Panc1 (cell line): ENCODE results near the gene CMIP. TPM values are rescaled to one million over a fixed set of nuclear protein-coding genes. Genes with fewer than 3 reads are reported as not detected.

Experiments used
- ATAC-seq: fragments of 200-7000 bp; cut with Tn5 transposase; 2 replicates; pipeline ENCODE4 v1.9.1; 2020; ENCODE audit warnings: mild to moderate bottlenecking, moderate library complexity
- BruUV-seq: library from RNA; stranded (reverse); fragments of 400-500 nt; replicated peaks from 2 replicates; lab custom pipeline; 2021; lab: Mats Ljungman, UMichigan
- CTCF ChIA-PET: fragments of 300-600 bp; sonication (Branson Sonifier 250); formaldehyde crosslinking; loops from one replicate; lab custom pipeline; 2022; ENCODE audit warnings: antibody characterized with exemption; lab: Charles Lee
- POLR2A ChIA-PET: fragments of 300-600 bp; sonication (Branson Sonifier 250); formaldehyde crosslinking; loops from one replicate; lab custom pipeline; 2022; ENCODE audit warnings: antibody characterized with exemption; lab: Charles Lee
- DNase-seq: peaks from one replicate; pipeline ENCODE4 v3.0.0-alpha.2; 2010; ENCODE audit warnings: low read depth, low spot score
- H3K27ac ChIP-seq: 2 replicates; pipeline ENCODE4 v1.5.1; 2011; ENCODE audit warnings: mild to moderate bottlenecking, low read length, inconsistent platforms
- H3K27me3 ChIP-seq: fragments of 200-500 bp; sonication (Bioruptor generic); 2 replicates; pipeline ENCODE4 v1.6.0; 2014; ENCODE audit warnings: low read length, inconsistent platforms; ENCODE audit not compliant: control insufficient read depth, insufficient read depth
- H3K36me3 ChIP-seq: fragments of 200-500 bp; sonication (Bioruptor generic); 2 replicates; pipeline ENCODE4 v1.5.1; 2014; ENCODE audit warnings: inconsistent platforms, mild to moderate bottlenecking, low read length, moderate library complexity; ENCODE audit not compliant: control insufficient read depth, insufficient read depth
- H3K4me1 ChIP-seq: 2 replicates; pipeline ENCODE4 v1.5.1; 2011; ENCODE audit warnings: inconsistent platforms, mild to moderate bottlenecking, low read length, moderate library complexity; ENCODE audit not compliant: control insufficient read depth, insufficient read depth
- H3K4me3 ChIP-seq, 2 experiments: 2 replicates each; pipeline ENCODE4 v1.5.1; 2011 to 2012; ENCODE audit warnings: low read depth in 2 of 2, low read length in 2 of 2, mild to moderate bottlenecking in 2 of 2, inconsistent platforms in 1 of 2, moderate library complexity in 1 of 2
- H3K9me3 ChIP-seq: fragments of 200-500 bp; sonication (Bioruptor generic); 2 replicates; pipeline ENCODE4 v1.5.1; 2014; ENCODE audit warnings: low read depth, mild to moderate bottlenecking, inconsistent platforms, low read length, moderate library complexity; ENCODE audit not compliant: control insufficient read depth, insufficient read depth
- POLR2AphosphoS5 ChIP-seq: IDR thresholded peaks from 2 replicates; pipeline ENCODE4 v1.6.1; 2012; ENCODE audit warnings: mild to moderate bottlenecking, low read depth, low read length, moderate library complexity
- REST ChIP-seq, 2 experiments: IDR thresholded peaks; 2 replicates each; pipeline ENCODE4 v1.6.1; 2011 to 2012; ENCODE audit warnings: low read depth in 2 of 2, control low read depth in 1 of 2, low read length in 1 of 2, mild to moderate bottlenecking in 1 of 2, moderate library complexity in 1 of 2; ENCODE audit not compliant: insufficient read depth in 1 of 2
- SIN3A ChIP-seq: IDR thresholded peaks from 2 replicates; pipeline ENCODE4 v1.6.1; 2012; ENCODE audit warnings: low read depth, mild to moderate bottlenecking, low read length, moderate library complexity, borderline replicate concordance; ENCODE audit not compliant: insufficient read depth
- TCF7L2 ChIP-seq: IDR thresholded peaks from 2 replicates; pipeline ENCODE4 v1.6.1; 2011; ENCODE audit warnings: mild to moderate bottlenecking, low read depth, low read length, inconsistent platforms
- in situ Hi-C: cut with HindIII; loops from 2 replicates; pipeline ENCODE4 v1.10.0; 2016; ENCODE audit warnings: low sequenced_read_pairs, low pct_unique_long_range_greater_than_20kb
- intact Hi-C: fragments of 100-400 bp; cut with micrococcal nuclease; formaldehyde crosslinking; loops from one replicate; pipeline ENCODE4 v1.10.0; 2022; ENCODE audit not compliant: unreplicated experiment
- total RNA-seq: library from RNA; stranded (reverse); gene quantifications from one replicate; pipeline ENCODE4 v1.2.1, GENCODE V29; 2021; ENCODE audit not compliant: unreplicated experiment
- TF ChIP-seq, protein P1 (sequence below): fragments of 450-650 bp; IDR thresholded peaks from 2 replicates; pipeline ENCODE4 v1.5.1; 2017; ENCODE audit warnings: mild to moderate bottlenecking

CMIP gene
- total RNA-seq, 1 experiment from 2014 or later = 49.7 TPM

- no peaks in the 10 kb centered on the region for H3K27me3 ChIP-seq
- H3K4me1 ChIP-seq = peaks cover 22% of the 10 kb centered on the region
- H3K4me3 ChIP-seq = no peak overlapping the region
- ChIA-PET CTCF (no interaction called here), POLR2A (interaction anchor here (0.5 kb wide), 1 partner anchor 174 kb away, joined by 6 read pairs; no protein-coding TSS in a partner anchor)
- no peak for ATAC-seq
- in situ Hi-C loops (no loop called here), intact Hi-C loops (no loop called here)
- TF ChIP-seq TCF7L2 = no peak
- TF ChIP-seq SIN3A = no peak
- TF ChIP-seq, protein P1, sequence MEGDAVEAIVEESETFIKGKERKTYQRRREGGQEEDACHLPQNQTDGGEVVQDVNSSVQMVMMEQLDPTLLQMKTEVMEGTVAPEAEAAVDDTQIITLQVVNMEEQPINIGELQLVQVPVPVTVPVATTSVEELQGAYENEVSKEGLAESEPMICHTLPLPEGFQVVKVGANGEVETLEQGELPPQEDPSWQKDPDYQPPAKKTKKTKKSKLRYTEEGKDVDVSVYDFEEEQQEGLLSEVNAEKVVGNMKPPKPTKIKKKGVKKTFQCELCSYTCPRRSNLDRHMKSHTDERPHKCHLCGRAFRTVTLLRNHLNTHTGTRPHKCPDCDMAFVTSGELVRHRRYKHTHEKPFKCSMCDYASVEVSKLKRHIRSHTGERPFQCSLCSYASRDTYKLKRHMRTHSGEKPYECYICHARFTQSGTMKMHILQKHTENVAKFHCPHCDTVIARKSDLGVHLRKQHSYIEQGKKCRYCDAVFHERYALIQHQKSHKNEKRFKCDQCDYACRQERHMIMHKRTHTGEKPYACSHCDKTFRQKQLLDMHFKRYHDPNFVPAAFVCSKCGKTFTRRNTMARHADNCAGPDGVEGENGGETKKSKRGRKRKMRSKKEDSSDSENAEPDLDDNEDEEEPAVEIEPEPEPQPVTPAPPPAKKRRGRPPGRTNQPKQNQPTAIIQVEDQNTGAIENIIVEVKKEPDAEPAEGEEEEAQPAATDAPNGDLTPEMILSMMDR = no peak
- no peak for TF ChIP-seq POLR2AphosphoS5
- TF ChIP-seq REST (IDR thresholded peaks at IDR 0.05; ENCODE audit: insufficient read depth in 1 of 2, low read depth in 2 of 2, low read length in 1 of 2) = no peak
- no TSS peak for BruUV-seq
- no peak for DNase-seq
- H3K9me3 ChIP-seq = no peaks in the 10 kb centered on the region
- no peak overlapping the region for H3K27ac ChIP-seq
- H3K36me3 ChIP-seq = no peaks in the 10 kb centered on the region
These were observed 146.9 kb downstream of the CMIP start for GRCh38 chr16:81591545-81591870.

DNA sequence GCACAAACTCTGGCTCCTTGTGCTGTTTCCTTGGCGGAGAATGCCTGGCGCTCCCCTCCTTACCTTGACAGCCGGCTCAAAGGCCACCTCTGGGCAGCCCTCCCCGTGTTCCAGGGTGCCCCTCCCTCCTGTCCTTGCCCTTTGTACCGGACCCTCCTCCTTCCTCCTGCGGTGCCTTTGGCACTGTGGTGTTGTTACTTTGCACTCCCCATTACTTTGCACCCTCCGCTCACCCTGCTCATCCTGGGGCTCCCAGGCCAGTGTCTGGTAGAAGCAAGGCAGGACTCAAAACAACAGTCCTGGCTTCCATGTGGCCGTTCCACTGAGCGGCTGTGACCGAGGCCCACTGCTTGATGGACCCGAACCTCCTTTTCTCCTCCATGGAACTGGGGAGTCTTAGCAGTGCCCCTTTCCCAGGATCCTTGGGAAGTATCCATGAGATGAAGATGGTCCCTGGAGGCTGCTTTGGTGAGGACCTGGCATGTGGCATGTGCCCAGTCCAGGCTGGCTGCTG, 147.8 kb downstream of the CMIP start:
- POLR2A ChIA-PET = no interaction called here
- no peak overlapping the region for H3K27ac ChIP-seq
- in situ Hi-C loops = no loop called here

More for the DNA sequence above, 147.8 kb downstream of the CMIP start:
- no peaks in the 10 kb centered on the region for H3K36me3 ChIP-seq
- CTCF ChIA-PET = no interaction called here
- peaks cover 13% of the 10 kb centered on the region for H3K4me1 ChIP-seq
- no peak overlapping the region for H3K4me3 ChIP-seq
- no TSS peak for BruUV-seq
- no peaks in the 10 kb centered on the region for H3K9me3 ChIP-seq
- intact Hi-C loops = no loop called here
- no peak for ATAC-seq
- DNase-seq = no peak
- TF ChIP-seq POLR2AphosphoS5 (no peak), REST (IDR thresholded peaks at IDR 0.05; ENCODE audit: insufficient read depth in 1 of 2, low read depth in 2 of 2, low read length in 1 of 2) (no peak), SIN3A (no peak), TCF7L2 (no peak)
- TF ChIP-seq, protein P1 = no peak
- H3K27me3 ChIP-seq = no peaks in the 10 kb centered on the region
